Measurements from ENCODE around the gene DEDD.

DEDD gene

GRCh38 chr1:161132410-161133219 is at the start of gene DEDD:
DEDD (minus strand) TSS chr1:161132667; CDS start chr1:161124462, 8,205 bp downstream.
- peak; percentile 90 for DNase-seq (ENCODE audit: low read depth, low spot score)

GRCh38 chr1:161182214-161182613 is 49.7 kb upstream of the DEDD start:
- DNase-seq (ENCODE audit: low read depth, low spot score), result no peak

- DNase-seq (ENCODE audit: low read depth, low spot score), result no peak
Observed at GRCh38 chr1:161180639-161181038, 48.2 kb upstream of the DEDD start.

GRCh38 chr1:161179698-161180097 is 47.2 kb upstream of the DEDD start:
- no peak for DNase-seq (ENCODE audit: low read depth, low spot score)

GRCh38 chr1:161177936-161178244 is 45.4 kb upstream of the DEDD start:
- DNase-seq (ENCODE audit: low read depth, low spot score), result no peak

- no peak for DNase-seq (ENCODE audit: low read depth, low spot score)
Observed at GRCh38 chr1:161177112-161177935, 44.9 kb upstream of the DEDD start, which contains the start of gene B4GALT3. B4GALT3 (minus strand) TSS chr1:161177507; CDS start chr1:161176060, 1,447 bp downstream.

GRCh38 chr1:161176468-161177111 is 44.1 kb upstream of the DEDD start:
- DNase-seq (ENCODE audit: low read depth, low spot score), result no peak

GRCh38 chr1:161175771-161176453 is 43.4 kb upstream of the DEDD start:
- DNase-seq (ENCODE audit: low read depth, low spot score), result no peak

- no peak for DNase-seq (ENCODE audit: low read depth, low spot score)
Observed at GRCh38 chr1:161174911-161175310, 42.4 kb upstream of the DEDD start.

- DNase-seq (ENCODE audit: low read depth, low spot score), result no peak
Observed at GRCh38 chr1:161173711-161174110, 41.2 kb upstream of the DEDD start.

- no peak for DNase-seq (ENCODE audit: low read depth, low spot score)
Observed at GRCh38 chr1:161172776-161173376, 40.4 kb upstream of the DEDD start.

- DNase-seq (ENCODE audit: low read depth, low spot score), result no peak
Observed at GRCh38 chr1:161172349-161172748, 39.9 kb upstream of the DEDD start.

GRCh38 chr1:161171696-161172095 is 39.2 kb upstream of the DEDD start:
- DNase-seq (ENCODE audit: low read depth, low spot score), result no peak

GRCh38 chr1:161171191-161171590 is 38.7 kb upstream of the DEDD start:
- no peak for DNase-seq (ENCODE audit: low read depth, low spot score)

- no peak for DNase-seq (ENCODE audit: low read depth, low spot score)
Observed at GRCh38 chr1:161168906-161169305, 36.4 kb upstream of the DEDD start.

GRCh38 chr1:161166669-161167548 is 34.4 kb upstream of the DEDD start:
- DNase-seq (ENCODE audit: low read depth, low spot score), result no peak

- DNase-seq (ENCODE audit: low read depth, low spot score), result peak; percentile 95
Observed at GRCh38 chr1:161165742-161166668, 33.5 kb upstream of the DEDD start, which contains the start of gene PPOX. PPOX (plus strand) TSS chr1:161166426; CDS start chr1:161166848, 422 bp downstream.

- DNase-seq (ENCODE audit: low read depth, low spot score), result no peak
Observed at GRCh38 chr1:161164901-161165610, 32.6 kb upstream of the DEDD start.
